HepG2 (cell line): ENCODE results near the gene CEBPB. TPM values are rescaled to one million over a fixed set of nuclear protein-coding genes. Genes with fewer than 3 reads are reported as not detected.

Experiments used
- ATAC-seq: fragments of 200-7000 bp; cut with Tn5 transposase; 3 replicates; pipeline ENCODE4 v1.9.1; 2020; ENCODE audit warnings: mild to moderate bottlenecking, moderate library complexity
- BruUV-seq: library from RNA; stranded (reverse); fragments of 400-500 nt; replicated peaks from 2 replicates; lab custom pipeline; 2021; lab: Mats Ljungman, UMichigan
- CTCF ChIA-PET: fragments of 300-600 bp; formaldehyde crosslinking; extraction: SDS; loops from one replicate; lab custom pipeline; 2021; ENCODE audit warnings: low total read pairs, inconsistent platforms, low intra/inter-chr PET ratio; lab: Yijun Ruan, JAX
- POLR2A ChIA-PET: fragments of 350-600 bp; sonication (Branson Sonifier 250); formaldehyde crosslinking; loops from one replicate; lab custom pipeline; 2020; ENCODE audit warnings: antibody characterized with exemption, inconsistent platforms; lab: Yijun Ruan, JAX
- DNase-seq: peaks from one replicate; pipeline ENCODE4 v3.0.0-alpha.2; 2015; ENCODE audit warnings: low spot score
- FAIRE-seq: peaks from 3 replicates; lab custom pipeline; 2011; peaks lifted over from hg19 to GRCh38; lab: Jason Lieb, UNC
- H2AFZ ChIP-seq: one replicate; pipeline ENCODE4 v1.6.1; 2011; ENCODE audit warnings: low read length, inconsistent platforms
- H3K27ac ChIP-seq: fragments of 300-600 bp; 3 replicates; pipeline ENCODE4 v1.8.0; 2011; ENCODE audit warnings: mixed run types, mild to moderate bottlenecking, mixed read lengths, low read length, inconsistent platforms; ENCODE audit not compliant: insufficient read depth; ENCODE audit errors: extremely low read length
- H3K27me3 ChIP-seq, 2 experiments: fragments of 200-600 bp in 1 of 2; 2 replicates in 1 of 2; 3 replicates in 1 of 2; pipeline versions ENCODE4 v1.6.0 to v1.8.0; 2011; ENCODE audit warnings: low read length in 2 of 2, mild to moderate bottlenecking in 2 of 2, moderate library complexity in 2 of 2, inconsistent platforms in 1 of 2; ENCODE audit not compliant: insufficient read depth in 2 of 2, control insufficient read depth in 1 of 2
- H3K36me3 ChIP-seq, 2 experiments: fragments of 200-600 bp in 1 of 2; replicated peaks in 1 of 2; 2 replicates in 1 of 2; 3 replicates in 1 of 2; pipeline versions ENCODE4 v1.5.1 to v1.8.0; 2011; ENCODE audit warnings: low read length in 2 of 2, inconsistent platforms in 1 of 2; ENCODE audit not compliant: insufficient read depth in 2 of 2, control insufficient read depth in 1 of 2
- H3K4me1 ChIP-seq: 2 replicates; pipeline ENCODE4 v1.5.1; 2012; ENCODE audit warnings: low read length, inconsistent platforms; ENCODE audit not compliant: insufficient read depth
- H3K4me2 ChIP-seq: 2 replicates; pipeline ENCODE4 v1.6.0; 2011; ENCODE audit warnings: low read depth, low read length, inconsistent platforms
- H3K4me3 ChIP-seq, 3 experiments: fragments of 200-600 bp in 1 of 3; sonication (generic), shearing (Covaris generic) in 1 of 3; replicated peaks in 1 of 3; 2 replicates each; pipeline ENCODE4 v1.5.1; 2011 to 2016; ENCODE audit warnings: low read length in 3 of 3, inconsistent platforms in 2 of 3, low read depth in 2 of 3, mild to moderate bottlenecking in 2 of 3, control low read depth in 1 of 3, mixed read lengths in 1 of 3; ENCODE audit not compliant: insufficient read depth in 1 of 3
- H3K79me2 ChIP-seq: one replicate; pipeline ENCODE4 v1.6.1; 2011; ENCODE audit warnings: low read length, inconsistent platforms; ENCODE audit not compliant: insufficient read depth
- H3K9ac ChIP-seq: 2 replicates; pipeline ENCODE4 v1.6.0; 2011; ENCODE audit warnings: mild to moderate bottlenecking, low read depth, low read length, inconsistent platforms; ENCODE audit not compliant: insufficient read depth
- H3K9me3 ChIP-seq: 2 replicates; pipeline ENCODE4 v1.5.1; 2012; ENCODE audit warnings: mild to moderate bottlenecking, low read length
- H4K20me1 ChIP-seq: 2 replicates; pipeline ENCODE4 v1.6.0; 2011; ENCODE audit warnings: inconsistent platforms, mild to moderate bottlenecking, low read length, moderate library complexity; ENCODE audit not compliant: insufficient read depth
- FLYWCH1 ChIP-seq: sonication (generic); formaldehyde crosslinking; IDR thresholded peaks from 2 replicates; pipeline ENCODE4 v1.8.1; 2023; ENCODE audit warnings: mild to moderate bottlenecking, missing genetic modification reagents
- NPAS2 ChIP-seq: sonication (generic); formaldehyde crosslinking; IDR thresholded peaks from 2 replicates; pipeline ENCODE4 v1.8.0; 2022; ENCODE audit warnings: mild to moderate bottlenecking, missing genetic modification reagents, borderline replicate concordance
- SNAPC4 ChIP-seq: sonication (generic); formaldehyde crosslinking; IDR thresholded peaks from 2 replicates; pipeline ENCODE4 v1.4.0; 2020; ENCODE audit warnings: mild to moderate bottlenecking, missing genetic modification reagents
- ZBTB43 ChIP-seq: sonication (generic); formaldehyde crosslinking; conservative IDR thresholded peaks from 2 replicates; pipeline ENCODE4 v1.4.0; 2020; ENCODE audit warnings: missing genetic modification reagents
- ZKSCAN1 ChIP-seq: fragments of 150-350 bp; IDR thresholded peaks from 2 replicates; pipeline ENCODE4 v1.6.1; 2014; ENCODE audit warnings: low read length
- ZNF557 ChIP-seq: sonication (generic); formaldehyde crosslinking; IDR thresholded peaks from 2 replicates; pipeline ENCODE4 v1.4.0; 2020; ENCODE audit warnings: missing genetic modification reagents
- ZNF674 ChIP-seq: sonication (generic); formaldehyde crosslinking; IDR thresholded peaks from 2 replicates; pipeline ENCODE4 v1.5.0; 2020; ENCODE audit warnings: low read depth, mild to moderate bottlenecking, missing genetic modification reagents
- ZNF749 ChIP-seq: sonication (generic); formaldehyde crosslinking; IDR thresholded peaks from 2 replicates; pipeline ENCODE4 v1.8.0; 2022; ENCODE audit warnings: mild to moderate bottlenecking, missing genetic modification reagents, moderate library complexity, borderline replicate concordance
- WGBS: methylation state at CpG from one replicate; pipeline ENCODE4 v1.1.6; 2017; ENCODE audit warnings: low lambda C conversion rate; 5-methylcytosine and 5-hydroxymethylcytosine counted together
- in situ Hi-C: cut with HindIII; loops from 2 replicates; pipeline ENCODE4 v1.10.0; 2017; ENCODE audit warnings: low pct_unique_long_range_greater_than_20kb; ENCODE audit not compliant: extremely low pct_ligation_motif_present
- intact Hi-C: fragments of 100-400 bp; cut with micrococcal nuclease; formaldehyde crosslinking; loops from one replicate; pipeline ENCODE4 v1.10.0; 2022; ENCODE audit not compliant: unreplicated experiment
- polyA plus RNA-seq, 8 experiments: library from polyadenylated mRNA; depleted of rRNA in 3 of 8; stranded (reverse) in 7 of 8; unstranded in 1 of 8; fragments of >200 nt; fragmentation: Illumina TruSeq in 4 of 8; extraction: Trizol in 4 of 8; gene quantifications; 2 replicates each; pipeline versions ENCODE4 v1.2.1 to v1.2.3, GENCODE V29; 2011 to 2016; ENCODE audit warnings: low read depth in 4 of 8, missing spikeins in 1 of 8, mixed read lengths in 1 of 8; ENCODE audit not compliant: insufficient read depth in 1 of 8
- total RNA-seq, 5 experiments: library from RNA; depleted of rRNA; stranded (reverse); fragments of >200 nt; fragmentation: Illumina TruSeq; extraction: Trizol; gene quantifications; 2 replicates each; pipeline ENCODE4 v1.2.3, GENCODE V29; 2016; ENCODE audit warnings: low read depth in 1 of 5

CEBPB gene
- total and polyA plus RNA-seq, 2 of the 13 experiments (the other 11 are each of a cell fraction or from before 2014, with no cell fraction given): 18.5 to 28.2 TPM

- POLR2A ChIA-PET: interaction anchor here (2.1 to 2.9 kb wide), 2 partner anchors 8 to 27 kb away, joined by 18 to 39 read pairs; partner anchors contain the start of gene PEDS1
- H3K4me3 ChIP-seq: no peak overlapping the region
- FAIRE-seq: no peak
- no peak overlapping the region for H3K27ac ChIP-seq
- WGBS: 97% methylated on average over 6 of the region's 6 CpGs
- TF ChIP-seq NPAS2 (CRISPR knock-in tag) (no peak), SNAPC4 (no peak), ZNF749 (CRISPR knock-in tag) (no peak), ZNF674 (CRISPR knock-in tag) (no peak), ZKSCAN1 (no peak), ZNF557 (no peak), FLYWCH1 (CRISPR knock-in tag) (no peak), ZBTB43 (CRISPR knock-in tag) (no peak)
- H3K9ac ChIP-seq: no peak overlapping the region
- no peak for ATAC-seq
- H3K4me2 ChIP-seq: no peak overlapping the region
- H2AFZ ChIP-seq: no peak overlapping the region
- CTCF ChIA-PET: no interaction called here
- H4K20me1 ChIP-seq: no peaks in the 10 kb centered on the region; the same call in 1 of the 2 replicates
- BruUV-seq: no TSS peak
- intact Hi-C loops (no loop called here), in situ Hi-C loops (no loop called here)
- H3K4me1 ChIP-seq: peaks cover 49% of the 10 kb centered on the region
- H3K36me3 ChIP-seq: peaks cover 32 to 69% of the 10 kb centered on the region in 2 experiments
- no peaks in the 10 kb centered on the region for H3K27me3 ChIP-seq
- peaks cover 42% of the 10 kb centered on the region for H3K79me2 ChIP-seq
- no peak for DNase-seq
- no peaks in the 10 kb centered on the region for H3K9me3 ChIP-seq
Observed at GRCh38 chr20:50145566-50145965, 45.1 kb upstream of the CEBPB start.
